ENCODE data around the gene IFT81.

DNA sequence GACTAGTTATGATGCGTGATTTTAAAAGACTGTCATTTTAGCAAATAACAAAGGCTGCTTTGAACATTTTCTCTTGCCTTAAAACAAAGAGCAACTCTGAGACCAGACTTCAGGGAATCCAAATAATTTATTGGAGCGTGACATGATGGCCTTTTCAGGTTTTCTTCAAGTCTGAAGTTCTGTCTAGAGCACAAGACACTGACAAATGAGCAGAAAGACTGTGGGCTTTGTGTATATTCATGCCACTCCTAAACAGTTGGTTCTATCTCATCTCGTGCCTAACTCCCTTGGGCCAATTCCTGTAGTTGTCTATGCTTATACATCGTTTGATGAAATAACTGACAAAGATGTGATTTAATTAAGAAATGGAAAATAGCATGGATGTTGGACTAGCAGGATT, 47.5 kb downstream of the IFT81 start:
- TF ChIP-seq CEBPZ (IDR thresholded peaks at IDR 0.05; ENCODE audit: low read length) (no peak), CTCF (CRISPR knock-in tag; IDR thresholded peaks at IDR 0.05) (no peak), ZZZ3 (CRISPR knock-in tag; IDR thresholded peaks at IDR 0.05; ENCODE audit: borderline replicate concordance) (no peak), PHF5A (CRISPR knock-in tag; IDR thresholded peaks at IDR 0.05; ENCODE audit: low read depth, unreplicated experiment) (no peak), SMC3 (IDR thresholded peaks at IDR 0.05; ENCODE audit: low read length) (no peak), STAT5B (CRISPR knock-in tag; IDR thresholded peaks at IDR 0.05) (no peak), HMGXB3 (CRISPR knock-in tag; IDR thresholded peaks at IDR 0.05; ENCODE audit: borderline replicate concordance) (no peak), POLR2A (IDR thresholded peaks at IDR 0.05; ENCODE audit: insufficient read depth in 1 of 2, low read depth in 2 of 2, low read length in 2 of 2) (no peak), NCOA2 (CRISPR knock-in tag; IDR thresholded peaks at IDR 0.05) (no peak), MYC (CRISPR knock-in tag; IDR thresholded peaks at IDR 0.05; ENCODE audit: borderline replicate concordance) (no peak)
- TF ChIP-seq, protein P1, sequence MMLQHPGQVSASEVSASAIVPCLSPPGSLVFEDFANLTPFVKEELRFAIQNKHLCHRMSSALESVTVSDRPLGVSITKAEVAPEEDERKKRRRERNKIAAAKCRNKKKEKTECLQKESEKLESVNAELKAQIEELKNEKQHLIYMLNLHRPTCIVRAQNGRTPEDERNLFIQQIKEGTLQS (CRISPR knock-in tag; IDR thresholded peaks at IDR 0.05): no peak

Data from HepG2 (cell line).